OCI-LY3 (cell line): ENCODE results near the gene PLSCR4.

Experiments
- CTCF ChIP-seq: fragments of 200-600, 300-600 bp; sonication (generic); IDR thresholded peaks from 2 replicates; pipeline ENCODE4 v1.5.1; 2014; ENCODE audit warnings: antibody characterized with exemption, low read length, low read depth
- EZH2phosphoT487 ChIP-seq: fragments of 200-600 bp; shearing (Covaris generic); IDR thresholded peaks from 2 replicates; pipeline ENCODE4 v1.6.1; 2018; ENCODE audit warnings: antibody characterized with exemption, mixed run types, low read depth

- TF ChIP-seq CTCF (no peak), EZH2phosphoT487 (no peak)
These were observed 17.4 kb downstream of the PLSCR4 start for GRCh38 chr3:146233487-146233886.
